Esophagus muscularis mucosa (tissue), 4 donors: ENCODE results near the gene CNBP.

Source experiments
- EP300 ChIP-seq: sonication (generic); formaldehyde crosslinking; IDR thresholded peaks from one replicate; pipeline ENCODE4 v1.6.1; 2017; ENCODE audit warnings: antibody characterized with exemption
- POLR2A ChIP-seq: fragments of 450-650 bp; IDR thresholded peaks from one replicate; pipeline ENCODE4 v1.6.1; 2017; ENCODE audit warnings: antibody characterized with exemption, moderate library complexity, mild to moderate bottlenecking, low read depth
- POLR2AphosphoS5 ChIP-seq, 2 donors: sonication (generic); formaldehyde crosslinking; IDR thresholded peaks; one replicate each; pipeline ENCODE4 v1.6.1; 2017; ENCODE audit warnings: antibody characterized with exemption in 2 of 2
- TF ChIP-seq, protein P1 (sequence below), 3 experiments: fragments of 200-600 bp in 2 of 3; fragments of 450-650 bp in 1 of 3; sonication (generic) in 2 of 3; IDR thresholded peaks; one replicate each; pipeline ENCODE4 v1.5.1; 2017 to 2019; ENCODE audit warnings: antibody characterized with exemption in 3 of 3, mild to moderate bottlenecking in 2 of 3, moderate library complexity in 1 of 3

- TF ChIP-seq, protein P1, sequence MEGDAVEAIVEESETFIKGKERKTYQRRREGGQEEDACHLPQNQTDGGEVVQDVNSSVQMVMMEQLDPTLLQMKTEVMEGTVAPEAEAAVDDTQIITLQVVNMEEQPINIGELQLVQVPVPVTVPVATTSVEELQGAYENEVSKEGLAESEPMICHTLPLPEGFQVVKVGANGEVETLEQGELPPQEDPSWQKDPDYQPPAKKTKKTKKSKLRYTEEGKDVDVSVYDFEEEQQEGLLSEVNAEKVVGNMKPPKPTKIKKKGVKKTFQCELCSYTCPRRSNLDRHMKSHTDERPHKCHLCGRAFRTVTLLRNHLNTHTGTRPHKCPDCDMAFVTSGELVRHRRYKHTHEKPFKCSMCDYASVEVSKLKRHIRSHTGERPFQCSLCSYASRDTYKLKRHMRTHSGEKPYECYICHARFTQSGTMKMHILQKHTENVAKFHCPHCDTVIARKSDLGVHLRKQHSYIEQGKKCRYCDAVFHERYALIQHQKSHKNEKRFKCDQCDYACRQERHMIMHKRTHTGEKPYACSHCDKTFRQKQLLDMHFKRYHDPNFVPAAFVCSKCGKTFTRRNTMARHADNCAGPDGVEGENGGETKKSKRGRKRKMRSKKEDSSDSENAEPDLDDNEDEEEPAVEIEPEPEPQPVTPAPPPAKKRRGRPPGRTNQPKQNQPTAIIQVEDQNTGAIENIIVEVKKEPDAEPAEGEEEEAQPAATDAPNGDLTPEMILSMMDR (IDR thresholded peaks at IDR 0.05), result no peak
- TF ChIP-seq POLR2A (no peak), POLR2AphosphoS5 (IDR thresholded peaks at IDR 0.05) (no peak), EP300 (no peak)
These were observed 15.7 kb upstream of the CNBP start for GRCh38 chr3:129199366-129199765.
